WTC11 (cell line): Measurements from ENCODE around the gene BICD1. TPM values are rescaled to one million over a fixed set of nuclear protein-coding genes. Genes with fewer than 3 reads are reported as not detected.

Experiments used
- ATAC-seq: fragments of 200-7000 bp; cut with Tn5 transposase; 2 replicates; pipeline ENCODE4 v1.10.0; 2021; ENCODE audit warnings: mild to moderate bottlenecking, moderate library complexity
- CTCF ChIA-PET: fragments of 300-600 bp; sonication (Branson Sonifier 250); formaldehyde crosslinking; loops from one replicate; lab custom pipeline; 2021; ENCODE audit warnings: antibody characterized with exemption; lab: Charles Lee
- POLR2A ChIA-PET: fragments of 350-600 bp; sonication (Branson Sonifier 250); formaldehyde crosslinking; loops from one replicate; lab custom pipeline; 2021; ENCODE audit warnings: antibody characterized with exemption; lab: Charles Lee
- DNase-seq: peaks from one replicate; pipeline ENCODE4 v3.0.0; 2021; ENCODE audit warnings: low spot score
- H3K27ac Mint-ChIP-seq: 2 replicates; pipeline ENCODE4 v1.8.0; 2021; ENCODE audit warnings: mixed read lengths
- H3K27me3 Mint-ChIP-seq: 2 replicates; pipeline ENCODE4 v1.8.0; 2021; ENCODE audit warnings: low read depth, mild to moderate bottlenecking, moderate library complexity, mixed read lengths
- H3K36me3 Mint-ChIP-seq: 2 replicates; pipeline ENCODE4 v1.8.0; 2021; ENCODE audit warnings: mixed read lengths
- H3K4me1 Mint-ChIP-seq: 2 replicates; pipeline ENCODE4 v1.8.0; 2022; ENCODE audit warnings: mixed read lengths
- H3K4me3 Mint-ChIP-seq: 2 replicates; pipeline ENCODE4 v1.8.0; 2021; ENCODE audit warnings: mild to moderate bottlenecking, moderate library complexity, mixed read lengths
- H3K9me3 Mint-ChIP-seq: 2 replicates; pipeline ENCODE4 v1.8.0; 2021; ENCODE audit warnings: mixed read lengths
- ATF1 ChIP-seq: sonication (generic); formaldehyde crosslinking; IDR thresholded peaks from 2 replicates; pipeline ENCODE4 v1.8.1; 2023; ENCODE audit warnings: mild to moderate bottlenecking, moderate library complexity, missing genetic modification reagents
- ATF3 ChIP-seq: sonication (generic); formaldehyde crosslinking; conservative IDR thresholded peaks from 2 replicates; pipeline ENCODE4 v1.8.1; 2022; ENCODE audit warnings: mild to moderate bottlenecking, missing genetic modification reagents
- CREM ChIP-seq: sonication (generic); formaldehyde crosslinking; IDR thresholded peaks from 2 replicates; pipeline ENCODE4 v1.8.1; 2022; ENCODE audit warnings: mild to moderate bottlenecking, missing genetic modification reagents, moderate library complexity
- E2F1 ChIP-seq: sonication (generic); formaldehyde crosslinking; IDR thresholded peaks from 2 replicates; pipeline ENCODE4 v1.8.0; 2022; ENCODE audit warnings: mild to moderate bottlenecking, missing genetic modification reagents
- E2F5 ChIP-seq: sonication (generic); formaldehyde crosslinking; IDR thresholded peaks from 2 replicates; pipeline ENCODE4 v1.8.1; 2022; ENCODE audit warnings: mild to moderate bottlenecking, moderate library complexity, missing genetic modification reagents
- ESRRA ChIP-seq: sonication (generic); formaldehyde crosslinking; IDR thresholded peaks from 2 replicates; pipeline ENCODE4 v1.8.1; 2022; ENCODE audit warnings: mild to moderate bottlenecking, missing genetic modification reagents, borderline replicate concordance
- FOXK1 ChIP-seq: sonication (generic); formaldehyde crosslinking; IDR thresholded peaks from 2 replicates; pipeline ENCODE4 v1.8.0; 2022; ENCODE audit warnings: mild to moderate bottlenecking, moderate library complexity, missing genetic modification reagents
- FOXP1 ChIP-seq: sonication (generic); formaldehyde crosslinking; IDR thresholded peaks from 2 replicates; pipeline ENCODE4 v1.8.0; 2022; ENCODE audit warnings: missing genetic modification reagents, mild to moderate bottlenecking, moderate library complexity, borderline replicate concordance
- FOXP4 ChIP-seq: sonication (generic); formaldehyde crosslinking; IDR thresholded peaks from 2 replicates; pipeline ENCODE4 v1.8.0; 2022; ENCODE audit warnings: mild to moderate bottlenecking, missing genetic modification reagents
- HMGXB4 ChIP-seq: sonication (generic); formaldehyde crosslinking; IDR thresholded peaks from 2 replicates; pipeline ENCODE4 v1.8.1; 2023; ENCODE audit warnings: mild to moderate bottlenecking, moderate library complexity, missing genetic modification reagents
- IRF2 ChIP-seq: sonication (generic); formaldehyde crosslinking; IDR thresholded peaks from 2 replicates; pipeline ENCODE4 v1.8.0; 2022; ENCODE audit warnings: low read depth, missing genetic modification reagents, borderline replicate concordance
- KAT7 ChIP-seq: sonication (generic); formaldehyde crosslinking; IDR thresholded peaks from 2 replicates; pipeline ENCODE4 v1.8.1; 2023; ENCODE audit warnings: missing genetic modification reagents, mild to moderate bottlenecking, borderline replicate concordance
- MLX ChIP-seq: sonication (generic); formaldehyde crosslinking; IDR thresholded peaks from 2 replicates; pipeline ENCODE4 v1.8.1; 2023; ENCODE audit warnings: mild to moderate bottlenecking, missing genetic modification reagents, moderate library complexity
- NFE2L1 ChIP-seq: sonication (generic); formaldehyde crosslinking; IDR thresholded peaks from 2 replicates; pipeline ENCODE4 v1.8.1; 2023; ENCODE audit warnings: missing genetic modification reagents
- NR1H2 ChIP-seq: sonication (generic); formaldehyde crosslinking; IDR thresholded peaks from 2 replicates; pipeline ENCODE4 v1.9.0; 2021; ENCODE audit warnings: mild to moderate bottlenecking, moderate library complexity, missing genetic modification reagents
- NR3C1 ChIP-seq: sonication (generic); formaldehyde crosslinking; conservative IDR thresholded peaks from 2 replicates; pipeline ENCODE4 v1.8.1; 2023; ENCODE audit warnings: low read depth, mild to moderate bottlenecking, missing genetic modification reagents
- PREB ChIP-seq: sonication (generic); formaldehyde crosslinking; IDR thresholded peaks from 2 replicates; pipeline ENCODE4 v1.8.1; 2022; ENCODE audit warnings: mild to moderate bottlenecking, missing genetic modification reagents, moderate library complexity, borderline replicate concordance
- SOX15 ChIP-seq: fragments of 250-450 bp; sonication (Bioruptor Pico); IDR thresholded peaks from 2 replicates; pipeline ENCODE4 v1.9.0; 2021; ENCODE audit warnings: mild to moderate bottlenecking
- ZNF317 ChIP-seq: sonication (generic); formaldehyde crosslinking; IDR thresholded peaks from 2 replicates; pipeline ENCODE4 v1.8.1; 2023; ENCODE audit warnings: low read depth, mild to moderate bottlenecking, moderate library complexity, missing genetic modification reagents, borderline replicate concordance
- ZNF423 ChIP-seq: fragments of 250-450 bp; sonication (Bioruptor Pico); IDR thresholded peaks from 2 replicates; pipeline ENCODE4 v2.1.2; 2022; ENCODE audit warnings: mild to moderate bottlenecking, moderate library complexity
- ZNF532 ChIP-seq: fragments of 250-450 bp; sonication (Bioruptor Pico); IDR thresholded peaks from 2 replicates; pipeline ENCODE4 v1.9.0; 2021; ENCODE audit warnings: mild to moderate bottlenecking, borderline replicate concordance
- ZNF671 ChIP-seq: fragments of 250-450 bp; sonication (Bioruptor Pico); IDR thresholded peaks from 2 replicates; pipeline ENCODE4 v1.8.0; 2021; ENCODE audit warnings: mild to moderate bottlenecking
- total RNA-seq: library from RNA; stranded (reverse); gene quantifications from 3 replicates; pipeline ENCODE4 v1.2.3, GENCODE V29; 2021

BICD1 gene
- total RNA-seq, 1 experiment from 2014 or later, result 69.4 TPM

GRCh38 chr12:32281098-32281497, 174.5 kb downstream of the BICD1 start:
- CTCF ChIA-PET, result no interaction called here
- Mint-ChIP-seq H3K27ac (no peak overlapping the region), H3K4me1 (peaks cover 3% of the 10 kb centered on the region)
- ATAC-seq (no peak), DNase-seq (no peak)
- POLR2A ChIA-PET, result no interaction called here
- TF ChIP-seq FOXP1 (CRISPR knock-in tag) (no peak), ZNF532 (CRISPR knock-in tag) (no peak)
- TF ChIP-seq, all 79 proteins: peak for 0
- Mint-ChIP-seq H3K9me3 (no peaks in the 10 kb centered on the region), H3K4me3 (no peak overlapping the region), H3K27me3 (no peaks in the 10 kb centered on the region), H3K36me3 (peaks cover 4% of the 10 kb centered on the region)

GRCh38 chr12:32284561-32284960, 177.9 kb downstream of the BICD1 start:
- Mint-ChIP-seq H3K9me3 (peaks cover 6% of the 10 kb centered on the region; the same call in 1 of the 2 replicates), H3K36me3 (peaks cover 9% of the 10 kb centered on the region), H3K4me1 (peaks cover 4% of the 10 kb centered on the region), H3K27ac (no peak overlapping the region), H3K27me3 (no peaks in the 10 kb centered on the region), H3K4me3 (no peak overlapping the region)
- TF ChIP-seq PREB (CRISPR knock-in tag) (no peak), IRF2 (no peak), NFE2L1 (CRISPR knock-in tag) (no peak), SOX15 (CRISPR knock-in tag) (no peak), FOXP4 (CRISPR knock-in tag) (no peak), NR3C1 (CRISPR knock-in tag) (no peak), FOXK1 (CRISPR knock-in tag) (no peak), CREM (CRISPR knock-in tag) (no peak), ATF3 (CRISPR knock-in tag) (no peak), ESRRA (no peak), ZNF671 (CRISPR knock-in tag) (no peak), E2F1 (CRISPR knock-in tag) (no peak), HMGXB4 (no peak), MLX (no peak), ATF1 (no peak), KAT7 (no peak), NR1H2 (CRISPR knock-in tag) (no peak), ZNF317 (CRISPR knock-in tag) (no peak), ZNF423 (CRISPR knock-in tag) (no peak), E2F5 (CRISPR knock-in tag) (no peak)
- CTCF ChIA-PET, result interaction anchor here (1.2 to 1.7 kb wide), 4 partner anchors 10 to 631 kb away, joined by 4 to 9 read pairs (median 6); no protein-coding TSS in a partner anchor
- no peak for ATAC-seq
- no peak for DNase-seq
- POLR2A ChIA-PET, result no interaction called here
